GM18526 (cell line): Measurements from ENCODE around the gene TICAM1.
A peak's percentile ranks its signal among the peaks of the same experiment; 100 is the strongest.

Experiments
- POLR2A ChIP-seq: IDR thresholded peaks from 3 replicates; pipeline ENCODE4 v1.6.1; 2011; ENCODE audit not compliant: insufficient read length; ENCODE audit errors: extremely low read depth

Gene TICAM1

DNA sequence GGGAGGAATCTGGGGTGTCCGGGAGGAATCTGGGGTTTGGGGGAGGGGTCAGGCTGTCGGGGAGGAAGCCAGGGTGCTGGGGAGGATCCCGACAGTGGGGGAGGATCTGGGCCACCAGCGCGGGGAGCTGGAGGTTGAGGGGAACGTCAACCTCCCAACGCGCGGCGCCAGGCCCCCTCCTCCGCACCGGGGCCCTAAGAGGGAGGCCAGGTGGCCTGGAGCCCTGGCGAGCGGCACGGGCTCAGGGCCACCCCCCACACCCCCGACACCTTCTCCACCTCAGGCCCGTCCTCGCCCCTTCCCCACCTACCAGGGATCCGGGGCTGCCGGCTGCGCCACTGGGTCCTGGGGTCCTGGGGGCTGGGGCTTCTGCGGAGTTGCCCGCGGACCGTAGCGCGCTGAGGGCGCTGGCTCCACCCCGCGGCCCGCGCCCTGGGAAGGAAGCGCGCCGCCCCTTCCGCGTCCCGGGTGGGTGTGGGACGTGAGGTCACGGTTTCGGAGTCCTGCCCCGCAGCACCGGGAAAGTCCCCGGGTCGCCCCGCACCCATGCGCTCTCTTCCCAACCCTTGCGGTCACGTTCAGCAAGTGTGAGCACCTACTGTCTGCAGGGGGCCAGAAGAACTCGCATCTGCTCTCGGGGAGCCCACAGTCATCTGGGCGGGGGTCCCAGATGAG, at the start of gene TICAM1:
TICAM1 (minus strand) TSS at position 409 of the 675 bp plus-strand sequence. CDS start 13,335 bp downstream, outside the sequence.
- peak; percentile 77 for TF ChIP-seq POLR2A

DNA sequence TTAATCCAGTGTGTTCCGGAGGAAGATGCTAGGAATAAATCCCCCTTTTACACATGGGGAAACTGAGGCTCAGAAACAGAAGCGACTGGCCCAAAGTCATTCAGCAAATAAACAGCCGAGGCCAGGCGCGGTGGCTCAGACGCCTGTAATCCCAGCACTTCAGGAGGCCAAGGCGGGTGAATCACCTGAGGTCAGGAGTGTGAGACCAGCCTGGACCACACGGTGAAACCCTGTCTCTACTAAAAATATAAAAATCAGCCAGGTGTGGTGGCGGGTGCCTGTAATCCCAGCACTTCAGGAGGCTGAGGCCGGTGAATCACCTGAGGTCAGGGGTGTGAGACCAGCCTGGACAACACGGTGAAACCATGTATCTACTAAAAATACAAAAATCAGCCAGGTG, 47.5 kb upstream of the TICAM1 start:
- no peak for TF ChIP-seq POLR2A

DNA sequence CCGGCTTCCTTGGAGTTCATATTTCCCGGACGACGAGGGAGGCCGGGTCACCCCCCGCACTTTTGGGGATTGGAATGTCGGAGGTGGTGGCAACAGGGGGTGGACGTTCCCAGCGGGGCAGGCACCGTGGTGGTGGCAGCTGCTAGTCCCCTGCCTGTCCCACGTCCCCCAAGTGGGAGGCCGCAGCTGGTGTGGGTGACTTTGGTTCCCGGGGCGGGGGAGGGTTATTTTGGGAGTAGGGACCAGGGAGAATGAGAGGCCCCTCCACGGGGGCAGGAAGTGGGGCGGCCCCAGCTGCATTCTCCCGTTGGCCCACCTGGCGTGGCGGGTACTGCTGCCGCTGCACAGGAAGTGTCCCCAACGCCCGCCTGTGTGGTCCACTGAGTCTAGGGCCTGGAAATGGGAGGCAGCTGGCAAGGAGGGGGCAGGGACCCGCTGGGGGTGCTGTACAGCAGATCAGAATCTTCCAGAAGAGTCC, 47.0 kb upstream of the TICAM1 start:
- TF ChIP-seq POLR2A, result no peak

DNA sequence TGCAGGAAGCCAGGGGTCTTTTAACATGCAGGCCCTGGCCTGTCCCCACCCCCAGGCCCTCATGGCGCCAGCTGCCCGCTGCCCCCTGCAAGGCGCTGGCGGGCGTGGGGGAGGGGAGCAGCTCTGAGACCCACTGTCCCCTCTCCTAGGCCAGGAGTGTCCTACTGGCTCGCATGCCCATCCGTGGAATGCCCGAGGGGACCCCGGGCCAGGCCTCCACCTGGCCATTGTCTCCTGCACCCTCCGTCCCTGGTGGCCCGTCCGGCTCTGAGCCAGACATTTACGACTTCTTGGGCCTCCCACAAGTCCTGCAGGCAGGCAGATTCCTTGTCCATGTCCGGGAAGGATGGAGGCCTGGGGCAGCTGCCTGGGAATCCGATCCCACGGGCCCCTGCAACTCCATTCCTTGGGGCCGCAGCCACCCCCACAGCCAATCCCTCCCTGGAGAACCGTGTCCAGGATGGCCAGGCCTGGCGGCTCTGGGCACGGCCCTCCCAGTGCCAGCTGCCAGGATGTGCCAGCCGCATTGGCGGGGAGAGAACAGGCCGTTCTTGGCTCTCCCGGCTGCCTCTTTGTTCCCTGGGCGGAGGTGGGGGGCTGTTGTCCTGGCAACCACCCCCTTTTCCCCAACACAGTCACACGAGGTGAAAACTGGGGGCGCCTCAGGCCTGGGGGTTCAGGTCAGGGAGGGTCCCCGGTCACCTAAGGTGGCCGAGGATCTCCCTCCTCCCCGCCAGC, 46.4 kb upstream of the TICAM1 start:
- no peak for TF ChIP-seq POLR2A

DNA sequence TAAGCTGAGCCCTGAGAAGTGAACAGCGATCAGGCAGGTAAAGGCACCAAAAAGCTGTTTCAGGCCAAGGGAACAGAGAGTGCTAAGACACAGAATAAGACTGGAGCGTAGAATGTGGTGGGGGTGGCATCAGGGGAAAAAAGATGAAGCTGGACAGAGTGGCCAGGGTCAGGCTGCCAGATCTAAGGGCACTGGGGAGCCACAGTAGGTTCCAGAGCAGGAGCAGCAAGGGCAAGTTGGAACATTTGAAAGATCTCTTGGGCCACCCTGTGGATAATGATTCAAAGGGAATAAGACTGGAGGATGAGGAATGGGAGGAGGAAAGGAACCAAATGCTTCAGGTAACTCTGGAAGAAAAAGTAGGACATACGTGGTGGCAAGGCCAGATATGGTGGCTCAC, 42.4 kb upstream of the TICAM1 start:
- no peak for TF ChIP-seq POLR2A

GRCh38 chr19:4871711-4872110, 40.2 kb upstream of the TICAM1 start:
- TF ChIP-seq POLR2A, result no peak

DNA sequence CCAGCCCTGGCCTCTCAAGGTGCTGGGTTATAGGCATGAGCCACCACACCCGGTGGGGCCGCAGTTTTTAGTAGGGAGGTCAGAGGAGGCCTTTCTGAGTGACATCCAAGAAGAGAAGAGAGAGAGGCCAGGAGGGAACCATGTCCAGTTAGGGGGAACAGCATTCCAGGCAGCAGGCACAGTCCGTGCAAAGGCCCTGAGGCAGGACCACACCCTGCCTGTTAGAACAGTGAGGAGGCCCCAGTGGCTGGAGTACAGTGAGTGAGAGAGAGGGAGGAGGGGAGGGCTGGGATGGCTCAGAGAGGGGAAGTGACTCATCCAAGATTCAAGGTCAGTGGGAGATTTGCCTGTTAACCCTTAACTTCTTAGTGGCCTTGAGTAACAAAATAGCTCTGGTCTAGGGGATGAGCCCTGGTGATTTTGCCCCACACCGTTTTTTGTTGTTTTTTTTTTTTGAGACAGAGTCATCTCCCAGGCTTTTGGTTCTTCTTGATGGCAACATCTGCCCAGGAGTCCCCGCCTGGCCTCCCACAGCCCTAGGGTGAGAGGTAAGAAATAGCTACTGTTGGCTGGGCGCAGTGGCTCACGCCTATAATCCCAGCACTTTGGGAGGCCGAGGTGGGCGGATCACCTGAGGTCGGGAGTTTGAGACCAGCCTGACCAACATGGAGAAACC, 38.7 kb upstream of the TICAM1 start:
- TF ChIP-seq POLR2A, result no peak

DNA sequence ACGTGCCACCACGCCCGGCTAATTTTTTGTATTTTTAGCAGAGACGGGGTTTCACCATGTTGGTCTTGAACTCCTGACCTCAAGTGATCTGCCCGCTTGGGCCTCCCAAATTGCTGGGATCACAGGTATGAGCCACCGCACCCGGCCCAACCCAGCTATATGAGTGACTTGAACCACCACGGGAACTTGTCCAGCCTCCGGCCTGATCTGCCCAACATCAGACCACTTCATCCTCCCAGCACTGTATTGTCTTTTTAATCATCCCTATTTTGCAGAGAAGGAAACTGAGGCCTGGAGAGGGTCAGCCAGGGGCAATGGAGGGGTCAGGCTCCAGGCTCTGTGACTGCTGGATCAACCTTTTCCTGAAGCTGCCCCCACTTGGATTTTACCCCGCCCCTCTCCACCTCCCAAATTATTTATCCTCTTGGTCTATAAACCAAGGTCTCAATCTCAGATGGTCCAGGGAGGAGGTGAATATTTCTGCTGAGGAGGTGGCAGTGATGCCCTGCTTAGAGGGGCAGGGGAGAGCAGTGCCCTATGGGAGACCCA, 36.8 kb upstream of the TICAM1 start:
- no peak for TF ChIP-seq POLR2A

- TF ChIP-seq POLR2A, result peak; percentile 43
These were observed 36.2 kb upstream of the TICAM1 start, which contains the start of gene PLIN3 for GRCh38 chr19:4867534-4868285. PLIN3 (minus strand) TSS chr19:4867667; CDS start chr19:4861394, 6,273 bp downstream.

DNA sequence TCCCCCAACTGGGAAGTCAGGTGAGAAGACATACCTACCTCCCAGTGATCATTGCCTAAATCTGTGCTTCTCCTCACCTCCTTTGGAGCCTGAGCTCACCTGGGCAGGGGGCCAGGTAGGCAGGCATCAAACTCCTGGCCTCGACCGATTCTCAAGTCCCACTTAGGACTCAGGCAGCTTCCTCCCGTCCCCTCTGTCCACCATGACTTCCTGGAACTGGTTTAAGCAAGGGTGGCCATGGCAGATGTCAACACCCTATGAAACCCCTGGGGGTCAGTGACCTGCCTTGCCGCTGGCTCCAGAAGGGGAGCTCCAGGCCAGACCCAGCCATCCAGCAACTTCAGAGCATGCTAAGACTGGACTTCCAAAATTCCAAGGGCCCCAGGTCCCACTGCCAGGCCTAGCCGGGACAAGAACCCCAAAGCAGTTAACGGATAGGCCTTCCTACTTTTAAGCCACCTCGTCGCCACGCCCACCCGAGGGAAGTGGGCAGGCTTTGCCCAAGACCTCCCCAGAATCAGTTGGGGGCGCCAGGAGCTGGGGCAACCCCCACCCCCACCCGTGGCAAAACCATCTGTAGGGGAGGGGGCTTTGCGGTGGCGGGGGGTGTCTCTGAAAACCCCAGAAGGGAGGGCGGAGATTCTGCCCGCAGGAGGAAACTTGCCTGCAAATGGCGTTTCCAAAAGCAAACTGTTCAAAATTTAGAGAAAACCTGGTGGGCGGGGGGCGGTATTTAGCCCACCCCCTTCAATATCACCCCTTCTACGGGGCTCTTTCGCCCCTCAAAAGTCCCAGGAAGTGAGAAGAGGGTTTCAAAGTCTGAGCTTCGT, 35.3 kb upstream of the TICAM1 start:
- TF ChIP-seq POLR2A, result no peak

DNA sequence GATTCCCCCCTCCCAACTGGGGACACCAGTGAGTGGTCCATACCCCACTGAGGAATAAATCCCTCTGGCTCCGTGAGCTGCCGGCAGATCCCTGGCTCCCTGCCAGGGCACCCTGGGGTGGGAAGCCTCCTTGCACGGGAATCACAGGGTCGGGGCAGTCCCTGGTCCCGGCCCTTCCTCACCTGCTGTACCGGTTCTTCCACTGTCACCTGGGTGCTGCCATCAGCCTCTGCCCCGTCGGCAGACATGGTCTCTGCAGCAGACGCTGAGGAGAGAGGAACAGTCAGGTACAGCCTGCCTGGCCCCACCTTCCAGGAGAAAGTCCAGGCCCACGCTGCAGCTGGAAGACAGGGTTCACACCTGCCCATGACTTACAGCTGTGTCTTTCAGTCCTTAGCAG, 29.6 kb upstream of the TICAM1 start:
- TF ChIP-seq POLR2A, result no peak

GRCh38 chr19:4859697-4860096, 28.2 kb upstream of the TICAM1 start:
- no peak for TF ChIP-seq POLR2A

- no peak for TF ChIP-seq POLR2A
These were observed 21.0 kb upstream of the TICAM1 start for GRCh38 chr19:4852484-4852883.
